Measurements from ENCODE around the gene MARCO.
"Not testable (repeated sequence)": the region's sequence is repeated elsewhere in the genome, so short reads cannot be mapped to it uniquely, and the experiment has no call there.

The MARCO gene

GRCh38 chr2:118974103-118974993, 32.4 kb downstream of the MARCO start:
- no peak for DNase-seq (ENCODE audit: low read depth in 3 of 3)

GRCh38 chr2:118975133-118975532, 33.1 kb downstream of the MARCO start:
- no peak for DNase-seq (ENCODE audit: low read depth in 3 of 3)

- DNase-seq (ENCODE audit: low read depth in 3 of 3): no peak
Observed at GRCh38 chr2:118978064-118978463, 36.1 kb downstream of the MARCO start.

- no peak for DNase-seq (ENCODE audit: low read depth in 3 of 3)
Observed at GRCh38 chr2:118979152-118979861, 37.3 kb downstream of the MARCO start.

- no peak for DNase-seq (ENCODE audit: low read depth in 3 of 3)
Observed at GRCh38 chr2:118980022-118980421, 38.0 kb downstream of the MARCO start.

GRCh38 chr2:118980573-118980972, 38.6 kb downstream of the MARCO start:
- DNase-seq (ENCODE audit: low read depth in 3 of 3): no peak

GRCh38 chr2:118981632-118982031, 39.6 kb downstream of the MARCO start:
- no peak for DNase-seq (ENCODE audit: low read depth in 3 of 3)

GRCh38 chr2:118982039-118982438, 40.0 kb downstream of the MARCO start:
- DNase-seq (ENCODE audit: low read depth in 3 of 3): no peak

- no peak for DNase-seq (ENCODE audit: low read depth in 3 of 3)
Observed at GRCh38 chr2:118983133-118983532, 41.1 kb downstream of the MARCO start.

- no peak for DNase-seq (ENCODE audit: low read depth in 3 of 3)
Observed at GRCh38 chr2:118983915-118984314, 41.9 kb downstream of the MARCO start.

GRCh38 chr2:118986738-118987137, 44.7 kb downstream of the MARCO start:
- DNase-seq (ENCODE audit: low read depth in 3 of 3): no peak

GRCh38 chr2:118987886-118988285, 45.9 kb downstream of the MARCO start:
- DNase-seq (ENCODE audit: low read depth in 3 of 3): no peak

- DNase-seq (ENCODE audit: low read depth in 3 of 3): no peak
Observed at GRCh38 chr2:118988706-118989105, 46.7 kb downstream of the MARCO start.

- DNase-seq (ENCODE audit: low read depth in 3 of 3): no peak
Observed at GRCh38 chr2:118989481-118989880, 47.5 kb downstream of the MARCO start.

GRCh38 chr2:118990757-118991545, 49.0 kb downstream of the MARCO start:
- DNase-seq (ENCODE audit: low read depth in 3 of 3): no peak

GRCh38 chr2:118991554-118991953, 49.6 kb downstream of the MARCO start:
- DNase-seq (ENCODE audit: low read depth in 3 of 3): no peak

- peak in 1 of 3 experiments; percentile 9 for DNase-seq (ENCODE audit: low read depth in 3 of 3)
Observed at GRCh38 chr2:118992740-118993391, 50.9 kb downstream of the MARCO start.

- no peak for DNase-seq (ENCODE audit: low read depth in 3 of 3)
Observed at GRCh38 chr2:118993392-118993752, 51.4 kb downstream of the MARCO start.

- no peak for DNase-seq (ENCODE audit: low read depth in 3 of 3)
Observed at GRCh38 chr2:118994172-118994700, 52.2 kb downstream of the MARCO start.

- no peak for DNase-seq (ENCODE audit: low read depth in 3 of 3)
Observed at GRCh38 chr2:118994778-118995177, 52.8 kb downstream of the MARCO start.

- not testable (repeated sequence) for DNase-seq (ENCODE audit: low read depth in 3 of 3)
Observed at GRCh38 chr2:119003856-119004255, 61.9 kb downstream of the MARCO start.

All from stimulated activated CD4-positive, alpha-beta T cell treated with anti-CD3 and anti-CD28 coated beads, TNF-alpha, amount 100 ng/mL, for 24 hours (primary cell).